GM12891 (cell line): ENCODE results near the gene BLM.

Source experiments
- DNase-seq: peaks from one replicate; pipeline ENCODE4 v3.0.0; 2011; ENCODE audit warnings: low spot score; ENCODE audit not compliant: insufficient read length
- FAIRE-seq: peaks from 2 replicates; lab custom pipeline; 2011; peaks lifted over from hg19 to GRCh38; lab: Jason Lieb, UNC
- PAX5 ChIP-seq: IDR thresholded peaks from 2 replicates; pipeline ENCODE4 v1.6.1; 2011; ENCODE audit warnings: low read length, moderate library complexity, mild to moderate bottlenecking; ENCODE audit not compliant: insufficient read depth, severe bottlenecking
- POLR2A ChIP-seq: IDR thresholded peaks from 2 replicates; pipeline ENCODE4 v1.6.1; 2011; ENCODE audit warnings: low read depth, low read length, control low read depth
- POLR2AphosphoS5 ChIP-seq: IDR thresholded peaks from 2 replicates; pipeline ENCODE4 v1.6.1; 2011; ENCODE audit warnings: low read depth, low read length, control low read depth
- POU2F2 ChIP-seq: IDR thresholded peaks from 2 replicates; pipeline ENCODE4 v1.6.1; 2011; ENCODE audit warnings: low read depth, mild to moderate bottlenecking, control low read depth, low read length, moderate library complexity
- SPI1 ChIP-seq: IDR thresholded peaks from 2 replicates; pipeline ENCODE4 v1.6.1; 2011; ENCODE audit warnings: low read depth, low read length, control low read depth
- TAF1 ChIP-seq: IDR thresholded peaks from 2 replicates; pipeline ENCODE4 v1.6.1; 2011; ENCODE audit warnings: low read depth, low read length, control low read depth

Gene BLM

DNA sequence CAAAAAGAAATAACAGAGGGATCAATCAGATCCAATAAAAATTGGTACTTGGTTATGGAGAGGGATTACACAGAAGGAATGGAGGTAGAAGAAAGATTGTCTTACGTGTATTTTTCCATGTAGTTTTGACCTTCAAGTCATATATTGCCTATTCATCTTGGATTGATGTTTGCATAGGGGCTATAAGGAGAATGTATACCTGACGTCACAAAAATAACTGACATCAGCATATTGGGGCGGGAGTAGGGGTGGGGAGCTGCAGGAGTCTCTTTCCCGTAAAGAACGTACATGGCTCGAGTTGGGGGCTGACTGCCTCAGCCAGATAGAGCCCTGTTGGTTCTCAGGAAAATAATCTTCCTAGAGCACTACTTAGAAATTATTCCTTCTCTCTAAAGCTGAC, 145.3 kb downstream of the BLM start:
- no peak for FAIRE-seq
- TF ChIP-seq SPI1, result no peak
- no peak for TF ChIP-seq TAF1
- no peak for TF ChIP-seq POLR2AphosphoS5
- no peak for TF ChIP-seq PAX5
- TF ChIP-seq POU2F2, result no peak
- no peak for TF ChIP-seq POLR2A

DNA sequence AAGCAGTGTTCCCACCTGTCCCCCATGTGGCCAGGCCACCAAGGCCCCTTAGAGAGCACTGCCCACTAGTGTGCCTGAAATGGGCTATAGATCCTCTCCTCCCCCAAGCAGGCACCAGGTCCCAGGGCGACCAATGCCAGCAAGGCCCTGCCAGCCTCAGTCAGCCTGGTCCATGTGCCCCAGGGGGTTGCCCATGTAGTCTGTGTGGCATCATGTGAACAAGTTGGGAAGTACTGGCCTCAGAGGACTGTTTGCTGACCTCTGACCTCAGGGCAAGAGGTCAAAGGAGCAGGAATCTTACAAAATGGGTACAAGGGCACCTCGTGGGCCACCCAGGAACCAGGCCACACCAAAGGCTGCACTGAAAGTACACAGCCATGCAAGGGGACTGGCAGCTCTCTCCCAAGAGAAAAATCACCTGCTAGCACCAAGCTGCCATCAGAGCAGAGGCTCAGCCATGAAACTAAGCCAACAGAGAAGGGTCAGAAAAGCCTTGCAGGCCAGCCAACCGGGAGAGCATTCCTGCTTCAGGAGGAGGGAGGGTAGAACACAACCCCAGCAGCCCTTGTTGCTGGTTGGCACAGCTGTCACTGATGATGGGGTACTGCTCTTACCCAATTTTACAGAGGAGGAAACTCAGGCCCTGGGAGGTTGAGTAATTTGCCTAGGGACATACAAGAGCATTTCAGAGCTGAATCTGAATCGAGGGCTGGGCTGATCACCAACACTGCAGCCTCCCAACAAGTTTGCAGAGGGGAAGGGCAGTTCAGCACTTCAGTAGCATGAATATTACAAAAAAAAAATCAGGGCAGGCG, 146.0 kb downstream of the BLM start:
- no peak for FAIRE-seq
- no peak for DNase-seq

More for the DNA sequence above, 145.3 kb downstream of the BLM start:
- no peak for DNase-seq

DNA sequence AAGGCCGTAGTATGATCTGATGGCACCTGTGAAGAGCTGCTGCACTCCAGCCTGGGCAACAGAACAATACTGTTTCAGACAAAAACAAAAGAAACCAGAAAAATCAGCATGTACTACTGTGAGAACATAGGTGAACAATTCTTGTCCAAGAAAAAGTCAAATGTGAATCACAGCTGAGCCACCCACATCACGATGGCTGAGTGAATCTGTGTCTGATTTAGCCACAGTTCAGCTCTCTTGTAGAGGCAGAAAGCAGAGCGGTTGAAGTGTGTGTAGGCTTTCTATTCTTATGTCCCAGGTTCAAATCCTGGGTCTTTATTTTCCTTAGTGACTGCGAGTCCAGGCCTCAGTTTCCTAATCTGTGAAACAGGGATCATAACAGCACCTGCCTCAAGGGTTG, 146.8 kb downstream of the BLM start:
- no peak for FAIRE-seq
- TF ChIP-seq POU2F2 (no peak), POLR2A (no peak), PAX5 (no peak), POLR2AphosphoS5 (no peak), TAF1 (no peak), SPI1 (no peak)
- DNase-seq, result no peak

More for the DNA sequence above, 146.0 kb downstream of the BLM start:
- no peak for TF ChIP-seq SPI1
- no peak for TF ChIP-seq POLR2AphosphoS5
- no peak for TF ChIP-seq POLR2A
- no peak for TF ChIP-seq PAX5
- TF ChIP-seq TAF1, result no peak
- no peak for TF ChIP-seq POU2F2

DNA sequence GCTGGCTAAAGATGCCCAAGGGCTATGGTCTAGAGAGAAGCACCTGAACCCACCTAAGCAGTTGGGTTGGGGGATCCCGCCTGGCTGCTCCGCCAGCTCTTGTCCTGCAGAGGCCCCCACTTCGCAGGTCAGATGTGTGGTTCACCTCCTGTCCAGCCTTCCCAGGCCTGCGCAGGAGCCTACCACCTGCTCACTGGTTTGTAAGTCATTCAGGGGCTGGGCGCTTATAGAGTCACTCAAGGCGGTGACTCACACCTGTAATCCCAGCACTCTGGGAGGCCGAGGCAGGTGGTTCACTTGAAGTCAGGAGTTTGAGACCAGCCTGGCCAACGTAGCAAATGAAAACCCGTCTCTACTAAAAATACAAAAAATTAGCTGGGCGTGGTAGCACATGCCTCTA, 147.4 kb downstream of the BLM start:
- DNase-seq, result no peak
- no peak for TF ChIP-seq TAF1
- TF ChIP-seq POLR2A, result no peak
- TF ChIP-seq SPI1, result no peak
- no peak for TF ChIP-seq POLR2AphosphoS5
- no peak for TF ChIP-seq POU2F2
- no peak for TF ChIP-seq PAX5

DNA sequence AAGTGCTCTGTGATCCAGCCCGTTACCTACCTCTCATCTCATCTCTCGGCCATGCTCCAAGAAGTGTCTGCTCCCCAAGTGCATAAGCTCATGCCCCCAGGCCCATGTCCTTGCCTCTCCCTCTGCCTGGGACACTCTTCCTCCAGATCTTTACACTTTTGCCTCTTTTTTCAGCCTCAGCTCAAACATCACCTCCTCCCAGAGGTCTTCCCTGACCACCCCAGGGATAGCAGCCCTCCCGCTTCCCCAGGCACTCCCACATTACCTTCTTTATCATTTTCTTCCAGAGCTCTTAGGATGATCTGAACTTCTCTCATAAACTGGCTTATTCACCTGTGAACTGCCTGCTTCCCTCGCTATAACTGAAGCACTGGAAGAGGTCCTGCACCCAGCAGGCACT, 148.6 kb downstream of the BLM start:
- no peak for FAIRE-seq
- no peak for DNase-seq
- TF ChIP-seq POLR2AphosphoS5 (no peak), PAX5 (no peak), POU2F2 (no peak), SPI1 (no peak), TAF1 (no peak), POLR2A (no peak)

More for the DNA sequence above, 147.4 kb downstream of the BLM start:
- FAIRE-seq, result no peak
